Adrenal gland (tissue), 12 donors: ENCODE results near the gene ELOB. TPM values are rescaled to one million over a fixed set of nuclear protein-coding genes. Genes with fewer than 3 reads are reported as not detected.

Experiments
- DNase-seq, 7 donors: peaks; one replicate each; pipeline ENCODE4 v3.0.0-alpha.2; 2019 to 2020
- H3K27ac ChIP-seq, 5 donors: fragments of 200-600 bp; sonication (generic) in 4 of 5; 1 replicate in 3 of 5; 2 replicates in 2 of 5; pipeline versions ENCODE4 v1.5.1 to v1.8.0; 2016 to 2020; ENCODE audit warnings: mild to moderate bottlenecking in 1 of 5
- H3K27me3 ChIP-seq: fragments of 200-600 bp; 2 replicates; pipeline ENCODE4 v1.8.0; 2021
- H3K36me3 ChIP-seq, 2 donors: fragments of 200-600 bp; replicated peaks in 1 of 2; 1 replicate in 1 of 2; 2 replicates in 1 of 2; pipeline versions ENCODE4 v1.5.1 to v1.8.0; 2018 to 2022
- H3K4me1 ChIP-seq, 2 donors: fragments of 200-600 bp; replicated peaks in 1 of 2; 1 replicate in 1 of 2; 2 replicates in 1 of 2; pipeline versions ENCODE4 v1.5.1 to v1.8.0; 2018 to 2021
- H3K4me3 ChIP-seq, 4 donors: fragments of 200-600 bp; sonication (generic) in 3 of 4; one replicate each; pipeline ENCODE4 v1.5.1; 2016 to 2018
- H3K9me3 ChIP-seq, 3 donors: fragments of 200-600 bp; sonication (generic) in 1 of 3; replicated peaks in 1 of 3; 1 replicate in 2 of 3; 2 replicates in 1 of 3; pipeline versions ENCODE4 v1.5.1 to v1.8.0; 2016 to 2021
- POLR2A ChIP-seq, 2 donors: fragments of 450-650 bp; IDR thresholded peaks; one replicate each; pipeline ENCODE4 v1.6.1; 2017; ENCODE audit warnings: antibody characterized with exemption in 2 of 2, mild to moderate bottlenecking in 2 of 2, moderate library complexity in 1 of 2
- WGBS, 4 donors: extraction: QIAGEN DNeasy Blood & Tissue Kit in 2 of 4; methylation state at CpG; one replicate each; pipeline versions ENCODE4 v1.1.5 to v1.1.7; 2013 to 2017; 5-methylcytosine and 5-hydroxymethylcytosine counted together
- intact Hi-C, 2 donors: fragments of 100-400 bp; cut with DNase I; formaldehyde crosslinking; loops; one replicate each; pipeline versions ENCODE4 v1.14.1 to v1.15.0; 2022 to 2023
- polyA plus RNA-seq, 3 donors: library from polyadenylated mRNA; stranded (reverse); fragments of 200-250 nt in 2 of 3; fragments of 350-450 nt in 1 of 3; fragmentation: Illumina TruSeq in 1 of 3; extraction: RNeasy Lipid Tissue Mini Kit (QIAGEN cat#74804) in 1 of 3; gene quantifications; one replicate each; pipeline ENCODE4 v1.2.3, GENCODE V29; 2013 to 2014
- total RNA-seq, 9 donors: library from RNA; depleted of rRNA in 4 of 9; stranded (reverse); fragments of >200 nt in 4 of 9; fragments of 120-200 nt in 1 of 9; fragmentation: NEBNext Ultra II Directional in 1 of 9; extraction: Animal tissue kit (Norgen Biotek cat#: 25700) in 1 of 9; gene quantifications; one replicate each; pipeline versions ENCODE4 v1.1.0 to v1.2.4, GENCODE V29; 2013 to 2023
- TF ChIP-seq, protein P1 (sequence below), 6 experiments: fragments of 450-650 bp in 4 of 6; fragments of 200-600 bp in 2 of 6; sonication (generic) in 1 of 6; IDR thresholded peaks; 1 replicate in 5 of 6; 2 replicates in 1 of 6; pipeline versions ENCODE4 v1.5.1 to v1.8.0; 2016 to 2021; ENCODE audit warnings: antibody characterized with exemption in 6 of 6, mild to moderate bottlenecking in 2 of 6, moderate library complexity in 1 of 6
- donor health status: healthy with polysubstance abuse.
- donor health status: Bipolar disorder and iron deficiency.
- donor health status: DM: yes; HTN: yes; CAD: no.
- donor health status: DM: no; HTN: no; CAD: no.
- donor health status: DM: no; HTN: no; CAD: no.
- donor health status: DM: yes; HTN: yes; CAD: no.

ELOB gene
- total and polyA plus RNA-seq, 12 donors: 72.7 to 1,030 (median 361) TPM

DNA sequence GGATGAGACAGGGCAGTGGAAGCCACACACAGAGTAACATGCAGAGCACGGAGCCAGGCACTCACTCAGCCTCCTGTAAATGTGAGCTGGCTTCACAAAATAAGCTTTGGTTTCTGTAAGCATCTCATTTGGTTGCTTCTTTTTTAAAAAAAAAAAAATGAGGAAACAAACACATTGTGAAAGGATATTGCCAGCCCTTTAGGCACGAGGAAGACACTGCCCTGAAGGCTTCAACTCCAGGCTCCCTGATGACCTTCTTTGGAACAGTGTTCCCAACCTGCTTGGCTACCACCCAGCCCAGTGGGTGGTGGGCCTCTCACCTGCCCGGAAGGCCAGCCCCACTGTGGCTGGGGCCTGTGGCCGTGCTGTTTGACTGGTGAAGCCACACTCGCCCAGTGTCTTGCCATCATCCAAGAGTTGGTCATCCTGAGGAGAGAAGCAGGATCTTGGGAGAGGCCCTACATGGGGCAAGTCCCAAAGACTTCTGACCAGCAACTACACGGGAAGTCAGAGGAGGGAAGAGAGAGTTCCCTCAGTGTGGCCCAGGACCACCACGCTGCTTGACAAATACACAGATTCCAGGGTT is 1.9 kb downstream of the ELOB start:
- H3K9me3 ChIP-seq: no peaks in the 10 kb centered on the region
- H3K4me1 ChIP-seq: peaks cover 12 to 27% of the 10 kb centered on the region in 2 donors
- H3K36me3 ChIP-seq: peaks cover 0 to 45% of the 10 kb centered on the region in 2 donors
- no peak overlapping the region for H3K4me3 ChIP-seq
- TF ChIP-seq, protein P1, sequence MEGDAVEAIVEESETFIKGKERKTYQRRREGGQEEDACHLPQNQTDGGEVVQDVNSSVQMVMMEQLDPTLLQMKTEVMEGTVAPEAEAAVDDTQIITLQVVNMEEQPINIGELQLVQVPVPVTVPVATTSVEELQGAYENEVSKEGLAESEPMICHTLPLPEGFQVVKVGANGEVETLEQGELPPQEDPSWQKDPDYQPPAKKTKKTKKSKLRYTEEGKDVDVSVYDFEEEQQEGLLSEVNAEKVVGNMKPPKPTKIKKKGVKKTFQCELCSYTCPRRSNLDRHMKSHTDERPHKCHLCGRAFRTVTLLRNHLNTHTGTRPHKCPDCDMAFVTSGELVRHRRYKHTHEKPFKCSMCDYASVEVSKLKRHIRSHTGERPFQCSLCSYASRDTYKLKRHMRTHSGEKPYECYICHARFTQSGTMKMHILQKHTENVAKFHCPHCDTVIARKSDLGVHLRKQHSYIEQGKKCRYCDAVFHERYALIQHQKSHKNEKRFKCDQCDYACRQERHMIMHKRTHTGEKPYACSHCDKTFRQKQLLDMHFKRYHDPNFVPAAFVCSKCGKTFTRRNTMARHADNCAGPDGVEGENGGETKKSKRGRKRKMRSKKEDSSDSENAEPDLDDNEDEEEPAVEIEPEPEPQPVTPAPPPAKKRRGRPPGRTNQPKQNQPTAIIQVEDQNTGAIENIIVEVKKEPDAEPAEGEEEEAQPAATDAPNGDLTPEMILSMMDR (IDR thresholded peaks at IDR 0.05): no peak
- TF ChIP-seq POLR2A (IDR thresholded peaks at IDR 0.05): no peak
- peak overlapping the region in 2 of 5 donors; percentile 3 to 16 for H3K27ac ChIP-seq
- 71 to 77% (median 76%) methylated on average over 6 to 7 of the region's 7 CpGs for WGBS, 4 donors
- no peaks in the 10 kb centered on the region for H3K27me3 ChIP-seq
- DNase-seq: no peak
- intact Hi-C loops: no loop called here

DNA sequence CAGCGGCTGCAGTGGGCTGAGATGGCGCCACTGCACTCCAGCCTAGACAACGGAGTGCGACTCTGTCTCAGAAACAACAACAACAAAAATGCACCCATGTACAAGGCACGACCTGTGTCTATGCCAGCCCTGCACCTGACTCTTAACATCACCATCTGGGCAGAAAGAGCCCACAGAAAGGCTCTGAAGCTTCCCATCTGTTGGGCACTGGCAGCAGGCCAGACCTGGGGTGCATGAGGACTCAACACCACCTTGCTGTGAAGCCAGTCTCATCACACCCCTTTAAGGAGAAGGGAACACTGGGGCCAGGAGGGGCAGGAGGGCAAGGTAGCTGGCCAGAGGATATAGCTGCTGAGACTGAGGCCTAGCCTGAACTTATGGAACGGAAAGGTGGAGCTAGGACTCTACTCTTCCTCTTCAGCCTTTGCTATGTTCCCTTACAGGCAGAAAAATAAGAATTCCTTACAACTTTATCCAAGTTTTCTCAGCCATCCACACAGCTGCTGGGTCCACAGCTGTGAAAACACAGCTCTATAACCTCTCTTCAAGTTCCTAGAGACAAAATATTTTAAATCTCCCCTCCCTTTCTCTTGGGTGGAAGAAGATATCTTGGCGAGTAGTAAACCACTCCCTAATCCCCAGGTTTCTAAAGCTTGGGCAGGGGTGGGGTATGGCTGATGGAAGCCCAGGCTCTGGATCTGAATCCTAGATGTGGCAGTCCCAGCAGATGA is 2.8 kb downstream of the ELOB start:
- TF ChIP-seq, protein P1 (IDR thresholded peaks at IDR 0.05): no peak
- no peak for TF ChIP-seq POLR2A (IDR thresholded peaks at IDR 0.05)
- intact Hi-C loops: no loop called here
- DNase-seq: no peak
- WGBS, 4 donors: 69 to 81% (median 76%) methylated on average over 7 of the region's 7 CpGs
- no peak overlapping the region for H3K4me3 ChIP-seq
- H3K9me3 ChIP-seq: no peaks in the 10 kb centered on the region
- peak overlapping the region in 2 of 5 donors; percentile 3 to 59 for H3K27ac ChIP-seq
- peaks cover 0 to 54% of the 10 kb centered on the region in 2 donors for H3K36me3 ChIP-seq
- H3K4me1 ChIP-seq: peaks cover 12 to 27% of the 10 kb centered on the region in 2 donors
- H3K27me3 ChIP-seq: no peaks in the 10 kb centered on the region

DNA sequence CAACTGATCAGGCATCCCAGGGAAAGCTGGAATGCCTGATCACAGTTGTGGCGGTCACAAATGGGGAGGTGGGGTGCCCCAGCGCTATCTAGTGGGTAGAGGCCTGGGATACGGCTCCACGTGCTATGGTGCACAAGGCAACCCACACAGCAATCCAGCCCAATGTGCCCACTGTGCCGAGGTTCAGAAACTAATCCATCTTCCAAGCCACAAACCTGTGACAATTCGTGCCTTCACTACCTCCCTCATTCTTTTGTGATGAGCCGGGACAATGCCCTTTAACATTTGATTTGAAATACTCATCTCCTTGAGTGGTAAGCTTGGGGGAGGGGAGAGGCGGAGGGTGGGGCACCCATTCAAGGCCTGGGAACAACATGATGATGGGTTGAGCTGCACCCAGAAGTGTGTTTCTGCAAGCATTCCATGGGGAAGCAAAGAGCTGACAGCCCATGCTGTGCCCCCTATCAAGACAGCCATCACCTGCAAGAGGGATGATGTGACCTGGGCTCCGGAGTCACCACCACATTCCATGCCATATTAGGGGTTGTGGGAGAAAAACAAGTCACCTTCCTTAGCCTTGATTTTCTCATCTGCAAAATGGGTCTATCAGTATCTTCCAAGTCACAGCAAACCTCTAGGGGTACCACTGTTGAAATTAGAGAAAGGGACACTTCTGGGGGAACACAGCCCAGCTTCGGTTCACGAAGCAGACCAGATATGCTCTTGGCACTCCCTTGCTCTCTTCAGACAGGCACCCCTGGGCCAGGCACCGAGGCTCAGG is 3.7 kb downstream of the ELOB start:
- DNase-seq: no peak
- peaks cover 14 to 25% of the 10 kb centered on the region in 2 donors for H3K4me1 ChIP-seq

More for the DNA sequence above, 3.7 kb downstream of the ELOB start:
- Histone ChIP-seq H3K4me3 (no peak overlapping the region), H3K27ac (peak overlapping the region in 1 of 5 donors; percentile 59), H3K27me3 (no peaks in the 10 kb centered on the region), H3K36me3 (peaks cover 0 to 63% of the 10 kb centered on the region in 2 donors), H3K9me3 (no peaks in the 10 kb centered on the region)
- no peak for TF ChIP-seq POLR2A (IDR thresholded peaks at IDR 0.05)
- TF ChIP-seq, protein P1 (IDR thresholded peaks at IDR 0.05): no peak
- WGBS, 4 donors: 68 to 78% (median 73%) methylated on average over 12 of the region's 12 CpGs
- intact Hi-C loops: no loop called here
